ENCODE data around the gene GRID2.

Gene GRID2

DNA sequence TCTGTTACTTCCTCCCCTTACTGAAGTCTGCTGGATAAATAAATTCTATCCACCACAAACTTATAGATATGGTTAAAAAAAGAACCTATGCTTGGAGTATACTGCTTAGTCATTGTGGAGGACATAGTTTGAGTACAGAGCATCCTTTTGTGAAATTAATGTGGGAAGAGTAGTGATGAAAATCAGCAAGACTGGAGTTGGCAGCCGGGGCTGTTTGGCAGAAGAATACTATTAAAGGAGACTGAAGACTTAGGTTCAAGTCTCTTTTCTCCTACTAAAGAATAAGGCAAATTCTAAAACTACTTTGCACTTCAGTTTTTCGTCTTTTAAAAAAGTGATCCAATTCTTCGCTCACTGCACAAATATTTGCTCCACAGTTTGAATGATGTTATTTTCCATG lies 1198.2 kb downstream of the GRID2 start:
- Histone ChIP-seq H3K18ac (ENCODE audit: low read length) (no peak overlapping the region), H3K14ac (ENCODE audit: low read length) (no peak overlapping the region), H2AFZ (ENCODE audit: insufficient read depth, low read length, poor library complexity) (no peak overlapping the region), H3K9me3 (ENCODE audit: insufficient read depth, low read depth, low read length) (no peaks in the 10 kb centered on the region), H3K4ac (ENCODE audit: low read depth, low read length) (no peak overlapping the region), H2BK120ac (ENCODE audit: insufficient read depth, low read length, poor library complexity) (no peak overlapping the region), H4K8ac (ENCODE audit: low read depth, low read length) (no peak overlapping the region), H3K27me3 (ENCODE audit: insufficient read depth, low read length) (no peaks in the 10 kb centered on the region), H2BK12ac (ENCODE audit: low read length) (no peak overlapping the region), H3K4me2 (ENCODE audit: low read length) (no peak overlapping the region), H4K12ac (ENCODE audit: low read depth, low read length) (no peak overlapping the region), H3K27ac (ENCODE audit: low read depth, low read length) (no peak overlapping the region), H3K36me3 (ENCODE audit: control insufficient read depth in 1 of 2, insufficient read depth in 2 of 2, low read length in 2 of 2) (no peaks in the 10 kb centered on the region), H2BK5ac (ENCODE audit: low read depth, low read length, poor library complexity) (no peak overlapping the region), H3K4me3 (ENCODE audit: low read depth, low read length) (no peak overlapping the region), H3K4me1 (ENCODE audit: control insufficient read depth in 1 of 2, insufficient read depth in 2 of 2, low read length in 2 of 2) (no peaks in the 10 kb centered on the region), H3K79me2 (ENCODE audit: control insufficient read depth, insufficient read depth, low read length, poor library complexity) (no peaks in the 10 kb centered on the region), H3K79me1 (ENCODE audit: low read length) (no peaks in the 10 kb centered on the region), H4K91ac (ENCODE audit: low read depth, low read length) (no peak overlapping the region), H2AK5ac (ENCODE audit: low read length) (no peak overlapping the region), H3K9ac (ENCODE audit: low read length) (no peak overlapping the region), H3K23ac (ENCODE audit: low read length) (no peak overlapping the region)
- WGBS (ENCODE audit: extremely low coverage, insufficient coverage, insufficient read length) = no CpG with 5 or more reads among the region's 3 CpGs
- DNase-seq = no peak

DNA sequence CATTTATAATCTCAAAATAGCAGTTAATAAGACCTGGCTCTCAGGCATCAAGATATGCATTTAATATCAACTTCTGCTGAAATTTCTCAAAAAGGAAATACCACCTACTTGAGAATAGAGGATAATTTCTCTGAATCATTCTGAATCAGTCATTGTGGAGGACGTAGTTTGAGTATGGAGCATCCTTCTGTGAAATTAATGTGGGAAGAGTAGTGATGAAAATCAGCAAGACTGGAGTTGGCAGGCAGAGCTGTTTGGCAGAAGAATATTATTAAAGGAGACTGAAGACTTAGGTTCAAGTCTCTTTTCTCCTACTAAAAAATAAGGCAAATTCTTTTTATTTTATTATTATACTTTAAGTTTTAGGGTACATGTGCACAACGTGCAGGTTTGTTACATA lies 1199.2 kb downstream of the GRID2 start:
- no peaks in the 10 kb centered on the region for H3K79me1 ChIP-seq (ENCODE audit: low read length)
- H2BK12ac ChIP-seq (ENCODE audit: low read length) = no peak overlapping the region
- no peak overlapping the region for H3K4me3 ChIP-seq (ENCODE audit: low read depth, low read length)
- no peak overlapping the region for H3K9ac ChIP-seq (ENCODE audit: low read length)
- H4K8ac ChIP-seq (ENCODE audit: low read depth, low read length) = no peak overlapping the region
- no peak for DNase-seq
- H3K79me2 ChIP-seq (ENCODE audit: control insufficient read depth, insufficient read depth, low read length, poor library complexity) = no peaks in the 10 kb centered on the region
- no peak overlapping the region for H3K27ac ChIP-seq (ENCODE audit: low read depth, low read length)
- no peaks in the 10 kb centered on the region for H3K9me3 ChIP-seq (ENCODE audit: insufficient read depth, low read depth, low read length)
- H2AFZ ChIP-seq (ENCODE audit: insufficient read depth, low read length, poor library complexity) = no peak overlapping the region
- H3K23ac ChIP-seq (ENCODE audit: low read length) = no peak overlapping the region
- H3K18ac ChIP-seq (ENCODE audit: low read length) = no peak overlapping the region
- no peak overlapping the region for H2BK120ac ChIP-seq (ENCODE audit: insufficient read depth, low read length, poor library complexity)
- H4K91ac ChIP-seq (ENCODE audit: low read depth, low read length) = no peak overlapping the region
- H3K27me3 ChIP-seq (ENCODE audit: insufficient read depth, low read length) = no peaks in the 10 kb centered on the region
- no peak overlapping the region for H2AK5ac ChIP-seq (ENCODE audit: low read length)
- no peak overlapping the region for H4K12ac ChIP-seq (ENCODE audit: low read depth, low read length)
- no peak overlapping the region for H3K14ac ChIP-seq (ENCODE audit: low read length)
- no CpG with 5 or more reads among the region's 2 CpGs for WGBS (ENCODE audit: extremely low coverage, insufficient coverage, insufficient read length)
- H3K4me1 ChIP-seq (ENCODE audit: control insufficient read depth in 1 of 2, insufficient read depth in 2 of 2, low read length in 2 of 2) = no peaks in the 10 kb centered on the region
- H3K36me3 ChIP-seq (ENCODE audit: control insufficient read depth in 1 of 2, insufficient read depth in 2 of 2, low read length in 2 of 2) = no peaks in the 10 kb centered on the region
- H3K4ac ChIP-seq (ENCODE audit: low read depth, low read length) = no peak overlapping the region
- H3K4me2 ChIP-seq (ENCODE audit: low read length) = no peak overlapping the region
- no peak overlapping the region for H2BK5ac ChIP-seq (ENCODE audit: low read depth, low read length, poor library complexity)

DNA sequence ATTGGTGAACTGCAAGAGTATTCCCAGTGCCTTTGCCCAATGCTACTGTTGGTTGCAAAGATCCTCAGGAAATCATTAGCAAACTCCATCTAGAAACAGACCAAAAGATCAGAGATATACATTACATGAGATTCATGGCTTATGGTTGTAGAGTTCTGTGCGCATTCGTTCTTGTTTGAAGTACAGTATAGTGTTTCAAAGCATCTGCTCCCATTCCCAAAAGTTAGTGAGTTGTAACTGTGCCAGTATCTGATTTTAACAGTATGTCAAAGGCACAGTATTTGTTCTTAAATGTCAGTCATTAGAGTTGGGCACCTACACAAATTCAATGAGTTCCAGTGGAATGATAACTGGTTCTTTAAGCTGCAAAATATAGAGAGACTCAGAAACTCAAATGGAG lies 1210.1 kb downstream of the GRID2 start:
- Histone ChIP-seq H3K18ac (ENCODE audit: low read length) (no peak overlapping the region), H3K4me3 (ENCODE audit: low read depth, low read length) (no peak overlapping the region), H3K9me3 (ENCODE audit: insufficient read depth, low read depth, low read length) (no peaks in the 10 kb centered on the region), H2AK5ac (ENCODE audit: low read length) (no peak overlapping the region), H2BK120ac (ENCODE audit: insufficient read depth, low read length, poor library complexity) (no peak overlapping the region), H3K36me3 (ENCODE audit: control insufficient read depth in 1 of 2, insufficient read depth in 2 of 2, low read length in 2 of 2) (no peaks in the 10 kb centered on the region), H2BK5ac (ENCODE audit: low read depth, low read length, poor library complexity) (no peak overlapping the region), H4K8ac (ENCODE audit: low read depth, low read length) (no peak overlapping the region), H3K4me1 (ENCODE audit: control insufficient read depth in 1 of 2, insufficient read depth in 2 of 2, low read length in 2 of 2) (no peaks in the 10 kb centered on the region), H2AFZ (ENCODE audit: insufficient read depth, low read length, poor library complexity) (no peak overlapping the region), H3K79me2 (ENCODE audit: control insufficient read depth, insufficient read depth, low read length, poor library complexity) (no peaks in the 10 kb centered on the region), H4K91ac (ENCODE audit: low read depth, low read length) (no peak overlapping the region), H3K79me1 (ENCODE audit: low read length) (no peaks in the 10 kb centered on the region), H3K9ac (ENCODE audit: low read length) (no peak overlapping the region), H3K4me2 (ENCODE audit: low read length) (no peak overlapping the region), H3K14ac (ENCODE audit: low read length) (no peak overlapping the region), H2BK12ac (ENCODE audit: low read length) (no peak overlapping the region), H3K23ac (ENCODE audit: low read length) (no peak overlapping the region), H4K12ac (ENCODE audit: low read depth, low read length) (no peak overlapping the region), H3K4ac (ENCODE audit: low read depth, low read length) (no peak overlapping the region), H3K27me3 (ENCODE audit: insufficient read depth, low read length) (no peaks in the 10 kb centered on the region), H3K27ac (ENCODE audit: low read depth, low read length) (no peak overlapping the region)
- WGBS (ENCODE audit: extremely low coverage, insufficient coverage, insufficient read length) = no CpG with 5 or more reads among the region's 2 CpGs
- DNase-seq = no peak

DNA sequence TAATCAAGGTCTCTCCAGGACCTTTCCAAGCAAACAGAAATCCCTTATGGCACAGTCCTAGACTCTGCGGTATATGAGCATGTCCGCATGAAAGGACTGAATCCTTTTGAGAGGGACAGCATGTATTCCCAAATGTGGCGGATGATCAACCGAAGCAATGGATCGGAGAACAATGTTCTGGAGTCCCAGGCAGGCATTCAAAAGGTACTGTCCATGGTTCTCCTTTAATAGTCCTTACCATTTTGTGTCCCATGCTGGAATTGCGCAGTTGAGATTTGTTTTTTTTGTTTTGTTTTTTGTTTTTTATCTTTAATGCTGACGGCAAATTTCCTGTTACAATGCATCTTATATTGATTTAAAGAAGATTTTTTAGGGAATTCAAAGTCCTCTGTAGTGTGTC lies 1211.4 kb downstream of the GRID2 start:
- WGBS (ENCODE audit: extremely low coverage, insufficient coverage, insufficient read length) = no CpG with 5 or more reads among the region's 7 CpGs
- Histone ChIP-seq H3K4me3 (ENCODE audit: low read depth, low read length) (no peak overlapping the region), H2AK5ac (ENCODE audit: low read length) (no peak overlapping the region), H3K27ac (ENCODE audit: low read depth, low read length) (no peak overlapping the region), H3K4ac (ENCODE audit: low read depth, low read length) (no peak overlapping the region), H3K79me1 (ENCODE audit: low read length) (no peaks in the 10 kb centered on the region), H3K14ac (ENCODE audit: low read length) (no peak overlapping the region), H3K79me2 (ENCODE audit: control insufficient read depth, insufficient read depth, low read length, poor library complexity) (no peaks in the 10 kb centered on the region), H4K91ac (ENCODE audit: low read depth, low read length) (no peak overlapping the region), H2BK5ac (ENCODE audit: low read depth, low read length, poor library complexity) (no peak overlapping the region), H4K12ac (ENCODE audit: low read depth, low read length) (no peak overlapping the region), H3K23ac (ENCODE audit: low read length) (no peak overlapping the region), H3K18ac (ENCODE audit: low read length) (no peak overlapping the region), H3K27me3 (ENCODE audit: insufficient read depth, low read length) (no peaks in the 10 kb centered on the region), H4K8ac (ENCODE audit: low read depth, low read length) (no peak overlapping the region), H3K4me2 (ENCODE audit: low read length) (no peak overlapping the region), H3K4me1 (ENCODE audit: control insufficient read depth in 1 of 2, insufficient read depth in 2 of 2, low read length in 2 of 2) (no peaks in the 10 kb centered on the region), H2BK12ac (ENCODE audit: low read length) (no peak overlapping the region), H3K36me3 (ENCODE audit: control insufficient read depth in 1 of 2, insufficient read depth in 2 of 2, low read length in 2 of 2) (no peaks in the 10 kb centered on the region), H3K9ac (ENCODE audit: low read length) (no peak overlapping the region), H2BK120ac (ENCODE audit: insufficient read depth, low read length, poor library complexity) (no peak overlapping the region), H3K9me3 (ENCODE audit: insufficient read depth, low read depth, low read length) (no peaks in the 10 kb centered on the region), H2AFZ (ENCODE audit: insufficient read depth, low read length, poor library complexity) (no peak overlapping the region)
- no peak for DNase-seq

Measured in trophoblast cell (in vitro differentiated cells and primary cell).